ENCODE results near the gene GALNT18.

GALNT18 gene

DNA sequence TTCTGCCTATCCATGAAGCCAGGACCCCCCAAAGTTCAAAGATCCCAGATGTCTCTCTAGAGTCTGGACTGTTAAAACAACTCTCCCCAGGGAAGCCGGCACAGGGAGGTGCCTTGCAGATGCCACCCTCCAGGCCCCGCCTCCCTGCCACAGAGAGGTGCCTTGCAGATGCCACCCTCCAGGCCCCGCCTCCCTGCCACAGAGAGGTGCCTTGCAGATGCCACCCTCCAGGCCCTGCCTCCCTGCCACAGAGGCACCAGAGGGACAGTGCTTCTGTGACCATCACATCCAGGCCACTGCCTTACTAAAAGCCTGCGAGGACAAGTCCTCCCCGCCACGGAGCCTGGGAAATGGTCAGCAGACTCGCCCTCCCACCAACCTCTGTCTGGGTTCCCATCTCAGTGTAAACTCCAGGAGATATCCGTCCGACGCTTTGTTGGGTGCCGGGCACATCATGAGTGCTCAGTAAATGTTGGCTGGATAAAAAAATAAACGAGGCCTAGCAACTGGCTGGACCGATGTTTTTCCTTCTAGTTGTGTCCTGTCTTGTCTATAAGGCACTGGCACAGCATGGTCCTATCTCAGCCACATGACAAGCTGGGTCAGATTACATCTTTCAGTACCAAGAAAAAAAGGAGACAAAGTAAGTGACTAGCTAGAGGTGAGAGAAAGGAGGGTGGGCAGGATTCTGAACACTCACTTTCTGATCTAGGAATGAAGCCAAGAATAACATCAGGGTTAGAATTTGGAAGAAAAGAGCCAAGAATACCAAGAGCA lies 177.6 kb downstream of the GALNT18 start:
- H3K4me3 ChIP-seq (ENCODE audit: low read length) = no peak overlapping the region
- H3K36me3 ChIP-seq (ENCODE audit: control insufficient read depth, insufficient read depth, low read length, severe bottlenecking) = no peaks in the 10 kb centered on the region
- H3K4me1 ChIP-seq (ENCODE audit: control insufficient read depth, insufficient read depth, low read length) = no peaks in the 10 kb centered on the region
- no peak for DNase-seq (ENCODE audit: low read depth)
- no peaks in the 10 kb centered on the region for H3K9me3 ChIP-seq (ENCODE audit: control insufficient read depth, low read length)
- no peak overlapping the region for H3K9ac ChIP-seq (ENCODE audit: low read length)
- H3K27me3 ChIP-seq (replicated peaks; ENCODE audit: control insufficient read depth, insufficient read depth, low read length) = peaks cover 3% of the 10 kb centered on the region

DNA sequence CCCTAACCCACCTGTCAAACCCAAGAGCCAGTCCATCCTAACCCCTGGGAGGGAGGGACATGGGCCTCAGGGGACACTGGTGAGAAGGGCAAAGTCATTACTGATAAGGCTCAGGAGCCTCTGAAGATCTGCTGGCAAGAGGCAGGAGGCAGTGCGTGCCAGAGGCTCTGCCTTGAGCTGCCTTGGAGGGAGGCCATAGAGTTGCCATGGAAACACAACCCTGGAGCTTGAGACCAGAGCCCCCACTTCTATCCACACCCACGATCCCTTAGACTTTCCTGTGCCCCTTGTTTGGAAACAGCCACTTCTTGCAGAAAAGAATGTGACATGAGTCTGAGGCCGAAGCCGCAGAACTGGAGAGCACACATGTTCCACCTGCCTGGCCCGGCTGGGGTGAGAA lies 179.0 kb downstream of the GALNT18 start:
- Histone ChIP-seq H3K27me3 (replicated peaks; ENCODE audit: control insufficient read depth, insufficient read depth, low read length) (no peaks in the 10 kb centered on the region), H3K9me3 (ENCODE audit: control insufficient read depth, low read length) (no peaks in the 10 kb centered on the region), H3K4me3 (ENCODE audit: low read length) (no peak overlapping the region), H3K9ac (ENCODE audit: low read length) (no peak overlapping the region), H3K4me1 (ENCODE audit: control insufficient read depth, insufficient read depth, low read length) (no peaks in the 10 kb centered on the region), H3K36me3 (ENCODE audit: control insufficient read depth, insufficient read depth, low read length, severe bottlenecking) (no peaks in the 10 kb centered on the region)
- DNase-seq (ENCODE audit: low read depth) = no peak

DNA sequence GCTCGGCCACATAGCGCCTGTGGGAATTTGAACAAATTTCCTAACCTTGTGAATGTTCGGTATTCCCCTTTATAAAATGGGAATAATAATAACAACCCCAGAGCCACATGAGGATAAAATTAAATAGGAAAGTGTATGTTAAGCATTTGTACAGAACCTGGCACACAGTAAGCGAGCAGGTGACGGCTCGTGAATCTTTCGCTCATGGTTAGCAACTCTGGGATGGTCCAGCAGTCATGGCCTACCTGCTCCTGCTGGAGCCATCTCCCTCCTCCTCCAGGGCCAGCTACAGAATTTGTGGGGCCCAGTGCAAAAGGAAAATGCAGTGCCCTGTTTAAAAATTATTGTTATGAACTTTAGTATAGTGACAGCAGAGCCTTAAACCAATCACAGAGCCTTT lies 180.3 kb downstream of the GALNT18 start:
- Histone ChIP-seq H3K9me3 (ENCODE audit: control insufficient read depth, low read length) (no peaks in the 10 kb centered on the region), H3K9ac (ENCODE audit: low read length) (no peak overlapping the region), H3K4me3 (ENCODE audit: low read length) (no peak overlapping the region), H3K4me1 (ENCODE audit: control insufficient read depth, insufficient read depth, low read length) (no peaks in the 10 kb centered on the region), H3K27me3 (replicated peaks; ENCODE audit: control insufficient read depth, insufficient read depth, low read length) (peaks cover 4% of the 10 kb centered on the region), H3K36me3 (ENCODE audit: control insufficient read depth, insufficient read depth, low read length, severe bottlenecking) (no peaks in the 10 kb centered on the region)
- no peak for DNase-seq (ENCODE audit: low read depth)

DNA sequence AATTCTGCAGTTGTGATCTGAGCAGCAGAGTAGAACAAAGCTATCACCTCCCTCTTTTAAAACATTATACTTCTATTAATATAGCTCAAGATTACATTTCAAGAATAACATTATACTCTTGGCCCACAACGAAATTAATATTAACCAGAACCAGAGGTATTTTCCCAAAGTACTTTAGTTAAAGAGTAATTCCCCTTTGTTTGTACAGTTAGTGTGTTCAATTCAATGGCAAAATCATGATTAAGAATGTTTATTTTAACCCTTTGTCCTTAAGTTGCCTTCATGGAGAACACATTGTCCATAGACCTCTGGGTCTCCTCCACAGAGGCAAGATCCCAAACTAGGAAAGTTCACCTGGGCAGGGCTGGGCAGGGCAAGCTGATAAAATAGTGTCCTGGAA lies 180.7 kb downstream of the GALNT18 start:
- no peaks in the 10 kb centered on the region for H3K36me3 ChIP-seq (ENCODE audit: control insufficient read depth, insufficient read depth, low read length, severe bottlenecking)

DNA sequence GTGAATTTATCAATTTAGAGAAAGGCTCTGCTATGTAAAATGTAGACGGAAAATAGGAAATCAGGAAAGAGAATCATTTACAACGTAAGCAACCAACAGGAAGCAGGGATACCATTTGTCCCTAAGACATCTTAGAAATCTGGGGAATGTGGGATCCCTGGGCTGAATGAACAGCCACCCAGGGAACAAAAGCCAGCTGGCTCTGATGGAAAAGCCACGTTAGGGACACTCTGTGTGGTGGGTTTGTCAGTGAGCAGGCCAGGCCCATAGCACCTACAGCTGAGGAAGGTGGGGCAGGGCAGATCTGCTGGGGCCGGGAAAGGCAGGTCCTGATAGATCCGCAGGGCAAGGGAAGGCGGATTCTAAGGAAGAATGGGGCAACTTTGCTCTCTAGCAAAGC lies 181.7 kb downstream of the GALNT18 start:
- no peak overlapping the region for H3K9ac ChIP-seq (ENCODE audit: low read length)
- no peaks in the 10 kb centered on the region for H3K36me3 ChIP-seq (ENCODE audit: control insufficient read depth, insufficient read depth, low read length, severe bottlenecking)
- no peaks in the 10 kb centered on the region for H3K4me1 ChIP-seq (ENCODE audit: control insufficient read depth, insufficient read depth, low read length)
- no peaks in the 10 kb centered on the region for H3K9me3 ChIP-seq (ENCODE audit: control insufficient read depth, low read length)
- H3K4me3 ChIP-seq (ENCODE audit: low read length) = no peak overlapping the region
- peaks cover 10% of the 10 kb centered on the region for H3K27me3 ChIP-seq (replicated peaks; ENCODE audit: control insufficient read depth, insufficient read depth, low read length)
- no peak for DNase-seq (ENCODE audit: low read depth)

More for the DNA sequence above, 180.7 kb downstream of the GALNT18 start:
- no peak for DNase-seq (ENCODE audit: low read depth)
- Histone ChIP-seq H3K9ac (ENCODE audit: low read length) (no peak overlapping the region), H3K27me3 (replicated peaks; ENCODE audit: control insufficient read depth, insufficient read depth, low read length) (peaks cover 7% of the 10 kb centered on the region), H3K9me3 (ENCODE audit: control insufficient read depth, low read length) (no peaks in the 10 kb centered on the region), H3K4me1 (ENCODE audit: control insufficient read depth, insufficient read depth, low read length) (no peaks in the 10 kb centered on the region), H3K4me3 (ENCODE audit: low read length) (no peak overlapping the region)

DNA sequence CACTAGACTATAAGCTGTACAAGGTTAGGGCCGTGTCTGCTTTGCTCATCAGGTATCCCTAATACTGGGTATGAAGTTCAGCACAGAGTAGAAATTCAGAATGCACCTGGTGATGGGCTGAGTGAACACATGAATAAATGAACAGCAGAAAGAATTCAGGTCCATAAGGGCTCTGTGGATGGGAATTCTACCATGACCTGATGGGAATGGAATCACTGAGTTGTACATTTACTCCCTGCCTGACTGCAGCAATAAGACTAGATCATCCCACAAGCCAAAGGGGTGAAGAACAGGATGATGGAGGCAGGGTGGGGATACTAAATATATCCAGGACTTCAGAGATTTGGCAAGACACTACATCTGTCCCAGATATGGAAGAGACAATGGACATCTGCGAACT lies 182.2 kb downstream of the GALNT18 start:
- Histone ChIP-seq H3K36me3 (ENCODE audit: control insufficient read depth, insufficient read depth, low read length, severe bottlenecking) (no peaks in the 10 kb centered on the region), H3K4me1 (ENCODE audit: control insufficient read depth, insufficient read depth, low read length) (no peaks in the 10 kb centered on the region), H3K27me3 (replicated peaks; ENCODE audit: control insufficient read depth, insufficient read depth, low read length) (peaks cover 10% of the 10 kb centered on the region), H3K4me3 (ENCODE audit: low read length) (no peak overlapping the region), H3K9me3 (ENCODE audit: control insufficient read depth, low read length) (no peaks in the 10 kb centered on the region), H3K9ac (ENCODE audit: low read length) (no peak overlapping the region)
- DNase-seq (ENCODE audit: low read depth) = no peak

DNA sequence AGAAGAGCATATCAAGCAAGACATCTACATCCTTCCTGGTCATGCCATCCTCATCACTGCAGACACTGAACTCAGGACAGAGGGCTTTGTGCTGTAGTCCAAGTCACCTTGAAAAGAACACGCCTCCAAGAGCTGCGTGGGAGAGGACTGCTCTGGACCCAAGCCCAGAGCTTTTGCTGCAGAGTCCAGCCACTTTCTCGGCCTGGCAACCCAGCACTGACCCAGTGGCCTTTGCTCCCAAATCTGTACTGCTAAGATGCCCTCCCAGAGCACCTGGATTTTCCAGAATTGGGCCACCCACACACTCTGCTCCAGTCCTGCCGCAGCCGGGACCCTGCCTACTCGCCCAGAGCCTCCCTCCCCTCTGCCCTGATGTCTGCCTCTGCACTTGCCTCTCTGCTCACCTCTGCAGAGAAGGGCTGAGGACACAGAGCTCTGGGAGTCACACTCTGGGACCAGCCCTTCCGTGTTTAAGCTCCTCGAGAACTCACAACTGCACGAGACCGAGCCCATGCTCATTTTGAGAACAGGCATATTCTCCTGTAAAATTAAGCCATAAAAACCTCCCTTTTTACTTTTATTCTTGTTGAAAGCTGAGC lies 185.0 kb downstream of the GALNT18 start:
- no peaks in the 10 kb centered on the region for H3K4me1 ChIP-seq (ENCODE audit: control insufficient read depth, insufficient read depth, low read length)
- H3K4me3 ChIP-seq (ENCODE audit: low read length) = no peak overlapping the region
- DNase-seq (ENCODE audit: low read depth) = no peak
- H3K36me3 ChIP-seq (ENCODE audit: control insufficient read depth, insufficient read depth, low read length, severe bottlenecking) = no peaks in the 10 kb centered on the region
- no peak overlapping the region for H3K9ac ChIP-seq (ENCODE audit: low read length)
- H3K9me3 ChIP-seq (ENCODE audit: control insufficient read depth, low read length) = no peaks in the 10 kb centered on the region
- H3K27me3 ChIP-seq (replicated peaks; ENCODE audit: control insufficient read depth, insufficient read depth, low read length) = peaks cover 14% of the 10 kb centered on the region

DNA sequence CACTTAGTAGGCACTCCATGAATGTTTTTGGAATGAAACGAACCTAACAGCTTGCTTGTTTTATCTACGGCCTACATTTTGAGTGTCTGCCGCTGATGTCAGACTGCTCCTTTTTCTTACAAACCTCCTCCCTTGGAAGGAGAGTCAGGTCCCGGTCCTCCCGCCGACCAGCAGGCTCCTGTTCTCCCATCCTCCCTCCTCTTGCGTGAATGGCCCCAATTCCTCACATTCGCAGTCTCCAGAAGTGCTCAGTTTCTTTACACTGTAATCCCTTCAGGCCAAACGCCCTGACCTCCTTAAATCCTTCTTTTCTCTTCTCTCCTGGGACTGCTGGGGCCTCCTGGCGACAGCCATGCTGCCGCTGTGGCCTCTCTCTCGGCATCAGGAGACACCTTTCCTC lies 186.2 kb downstream of the GALNT18 start:
- Histone ChIP-seq H3K9me3 (ENCODE audit: control insufficient read depth, low read length) (no peaks in the 10 kb centered on the region), H3K4me3 (ENCODE audit: low read length) (no peak overlapping the region), H3K9ac (ENCODE audit: low read length) (no peak overlapping the region), H3K36me3 (ENCODE audit: control insufficient read depth, insufficient read depth, low read length, severe bottlenecking) (no peaks in the 10 kb centered on the region), H3K4me1 (ENCODE audit: control insufficient read depth, insufficient read depth, low read length) (no peaks in the 10 kb centered on the region), H3K27me3 (replicated peaks; ENCODE audit: control insufficient read depth, insufficient read depth, low read length) (peaks cover 14% of the 10 kb centered on the region)
- DNase-seq (ENCODE audit: low read depth) = no peak

DNA sequence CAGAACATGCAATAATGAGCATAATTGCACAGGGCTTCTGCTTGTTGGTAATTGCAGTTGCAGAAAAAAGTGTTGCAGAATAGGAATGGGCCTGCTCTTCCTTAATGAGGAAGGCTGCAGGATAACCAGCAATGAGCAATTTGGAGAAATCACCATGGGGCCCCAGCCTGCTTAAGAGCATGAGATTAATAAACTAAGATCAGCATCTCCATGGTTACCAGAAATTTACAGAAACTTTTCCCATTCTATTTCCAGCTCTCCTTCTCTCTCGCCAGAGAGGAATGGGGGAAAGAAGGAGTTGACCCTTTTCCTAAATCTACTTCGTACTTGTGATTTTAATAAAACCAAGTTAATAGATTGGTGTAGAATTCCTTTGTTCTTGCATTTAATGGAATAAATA lies 187.8 kb downstream of the GALNT18 start:
- peaks cover 14% of the 10 kb centered on the region for H3K27me3 ChIP-seq (replicated peaks; ENCODE audit: control insufficient read depth, insufficient read depth, low read length)

DNA sequence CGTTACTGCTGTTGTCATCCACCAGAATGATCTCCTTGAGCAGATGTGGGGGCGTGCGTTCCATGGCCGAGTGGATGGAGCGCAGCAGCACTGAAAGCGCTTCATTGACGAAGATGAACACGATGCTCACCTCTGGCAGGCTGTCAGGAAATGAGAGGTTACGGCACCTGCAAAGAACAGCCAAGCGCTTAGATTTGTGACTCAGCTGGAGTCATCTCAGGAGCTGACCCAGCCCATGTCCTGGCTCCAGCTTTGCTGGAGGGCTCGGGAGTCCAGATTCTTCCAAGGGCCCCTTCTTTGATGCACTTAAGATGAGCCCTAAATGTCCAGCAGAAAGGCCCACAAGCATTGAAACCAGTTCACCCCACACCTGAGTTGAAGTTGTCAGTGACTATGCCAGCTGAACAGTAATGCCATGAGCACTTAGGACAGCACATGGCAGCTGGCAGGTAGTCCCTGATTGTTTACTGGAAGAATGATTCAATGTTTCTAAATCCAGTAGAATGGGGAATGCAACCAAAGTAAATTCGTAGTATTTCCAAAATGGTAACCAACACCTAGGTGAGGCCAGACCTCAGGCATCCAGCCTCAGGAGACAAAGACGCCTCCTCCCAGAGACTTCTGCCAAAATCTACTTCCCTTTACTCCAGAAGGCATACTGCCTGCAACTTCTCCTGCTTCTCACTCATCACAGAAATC lies 189.0 kb downstream of the GALNT18 start:
- Histone ChIP-seq H3K9me3 (ENCODE audit: control insufficient read depth, low read length) (no peaks in the 10 kb centered on the region), H3K36me3 (ENCODE audit: control insufficient read depth, insufficient read depth, low read length, severe bottlenecking) (no peaks in the 10 kb centered on the region), H3K4me1 (ENCODE audit: control insufficient read depth, insufficient read depth, low read length) (no peaks in the 10 kb centered on the region), H3K4me3 (ENCODE audit: low read length) (no peak overlapping the region), H3K27me3 (replicated peaks; ENCODE audit: control insufficient read depth, insufficient read depth, low read length) (peaks cover 14% of the 10 kb centered on the region), H3K9ac (ENCODE audit: low read length) (no peak overlapping the region)
- no peak for DNase-seq (ENCODE audit: low read depth)

More for the DNA sequence above, 187.8 kb downstream of the GALNT18 start:
- Histone ChIP-seq H3K4me3 (ENCODE audit: low read length) (no peak overlapping the region), H3K9ac (ENCODE audit: low read length) (no peak overlapping the region), H3K9me3 (ENCODE audit: control insufficient read depth, low read length) (no peaks in the 10 kb centered on the region), H3K4me1 (ENCODE audit: control insufficient read depth, insufficient read depth, low read length) (no peaks in the 10 kb centered on the region), H3K36me3 (ENCODE audit: control insufficient read depth, insufficient read depth, low read length, severe bottlenecking) (no peaks in the 10 kb centered on the region)
- no peak for DNase-seq (ENCODE audit: low read depth)

DNA sequence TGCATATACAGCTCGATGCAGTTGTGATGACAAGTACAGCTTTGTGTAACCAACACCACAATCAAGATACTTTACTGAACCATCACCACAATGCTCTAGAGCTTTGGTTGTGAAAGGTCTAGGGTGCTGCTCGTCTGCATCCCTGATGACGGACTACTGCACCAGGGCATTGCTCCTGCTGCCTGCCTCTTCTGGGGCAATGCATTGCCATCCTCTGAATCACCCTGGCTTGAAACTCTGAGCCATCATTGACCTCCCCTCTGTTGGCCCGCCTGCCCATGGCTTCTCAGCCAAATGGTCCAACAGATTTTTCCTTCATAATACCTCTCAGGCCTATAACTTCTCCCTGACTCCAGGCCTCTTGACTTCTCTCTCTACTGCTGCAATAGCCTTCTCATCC lies 191.4 kb downstream of the GALNT18 start:
- Histone ChIP-seq H3K9ac (ENCODE audit: low read length) (no peak overlapping the region), H3K4me1 (ENCODE audit: control insufficient read depth, insufficient read depth, low read length) (peaks cover 15% of the 10 kb centered on the region)
- no peak for DNase-seq (ENCODE audit: low read depth)

More for the DNA sequence above, 191.4 kb downstream of the GALNT18 start:
- Histone ChIP-seq H3K9me3 (ENCODE audit: control insufficient read depth, low read length) (no peaks in the 10 kb centered on the region), H3K4me3 (ENCODE audit: low read length) (no peak overlapping the region), H3K27me3 (replicated peaks; ENCODE audit: control insufficient read depth, insufficient read depth, low read length) (peaks cover 4% of the 10 kb centered on the region), H3K36me3 (ENCODE audit: control insufficient read depth, insufficient read depth, low read length, severe bottlenecking) (no peaks in the 10 kb centered on the region)
